Cardiac septum (tissue), 1 donor: Measurements from ENCODE around the gene ROCK1. TPM values are rescaled to one million over a fixed set of nuclear protein-coding genes. Genes with fewer than 3 reads are reported as not detected.
"Not testable (repeated sequence)": the region's sequence is repeated elsewhere in the genome, so short reads cannot be mapped to it uniquely, and the experiment has no call there.

ENCODE experiments used
- DNase-seq: peaks from one replicate; pipeline ENCODE4 v3.0.0-alpha.2; 2020; ENCODE audit warnings: low spot score
- intact Hi-C: fragments of 100-400 bp; cut with DNase I; formaldehyde crosslinking; loops from one replicate; pipeline ENCODE4 v1.14.0; 2022
- total RNA-seq: library from RNA; stranded (reverse); fragmentation: NEBNext Ultra II Directional; extraction: Animal tissue kit (Norgen Biotek cat#: 25700); gene quantifications from one replicate; pipeline ENCODE4 v1.2.1, GENCODE V29; 2021
- donor health status: DM: no; HTN: no; CAD: no.

ROCK1 gene
- total RNA-seq, 1 donor from 2014 or later, result 49.1 TPM

DNA sequence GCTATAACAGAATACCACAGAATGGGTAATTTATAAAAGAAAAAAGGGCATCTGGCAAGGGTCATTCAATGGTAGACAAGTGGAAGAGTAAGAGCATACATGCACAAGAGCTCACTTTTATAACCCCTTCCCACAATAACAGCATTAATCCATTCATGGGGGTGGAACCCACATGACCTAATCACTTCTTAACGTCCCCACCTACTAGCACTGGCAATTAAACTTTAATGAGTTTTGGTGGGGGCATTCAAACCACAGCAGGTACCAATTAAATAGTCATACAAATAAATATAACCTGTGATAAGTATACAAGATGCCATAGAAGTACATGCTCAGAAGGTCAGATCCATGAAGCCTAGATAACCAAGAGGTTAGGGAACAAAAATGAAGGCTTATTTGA, 48.6 kb downstream of the ROCK1 start:
- intact Hi-C loops, result no loop called here
- DNase-seq, result no peak

DNA sequence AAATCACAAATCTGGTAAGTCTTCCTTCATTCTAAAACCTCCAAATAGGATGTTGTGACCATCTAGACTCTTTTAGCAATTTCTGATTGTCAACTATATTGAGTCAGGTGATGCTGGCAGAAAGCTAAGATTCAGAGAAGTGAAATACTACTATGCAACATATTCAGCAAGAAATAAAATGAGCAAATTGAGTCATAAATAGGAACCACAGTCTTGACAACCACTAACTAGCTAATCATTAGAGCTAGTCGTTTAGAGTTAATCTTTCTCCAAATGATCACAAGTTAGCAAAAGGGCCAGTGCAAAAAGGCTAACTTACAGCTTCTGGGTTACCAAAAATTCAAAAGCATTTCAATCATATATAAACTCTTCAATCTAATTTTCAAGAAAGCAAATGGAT, 54.5 kb downstream of the ROCK1 start:
- intact Hi-C loops, result loop anchor here (10.0 kb wide), 1 partner anchor 118 kb away; no protein-coding TSS in a partner anchor

DNA sequence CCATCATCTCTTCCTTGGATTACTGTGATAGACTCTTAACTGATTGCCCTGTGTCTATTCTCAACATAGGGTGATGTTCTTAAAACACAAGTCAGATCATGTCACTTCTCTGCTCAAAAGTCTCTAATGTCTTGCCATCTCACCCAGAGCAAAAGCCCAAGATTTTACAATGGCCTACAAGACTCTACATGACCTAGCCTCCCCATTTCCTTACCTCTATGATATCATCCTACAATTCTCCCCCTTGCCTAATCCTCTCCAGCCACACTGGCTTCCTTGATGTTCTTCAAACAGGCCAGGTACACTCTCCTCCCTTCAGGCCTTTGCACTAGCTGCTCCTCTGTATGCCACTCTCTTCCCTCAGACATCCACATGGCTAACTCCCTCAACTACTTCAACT, 55.1 kb downstream of the ROCK1 start:
- DNase-seq, result no peak
- intact Hi-C loops, result loop anchor here (10.0 kb wide), 1 partner anchor 118 kb away; no protein-coding TSS in a partner anchor

More for the DNA sequence above, 54.5 kb downstream of the ROCK1 start:
- no peak for DNase-seq

GRCh38 chr18:21054252-21054821, 57.3 kb downstream of the ROCK1 start:
- no peak for DNase-seq
- intact Hi-C loops, result loop anchor here (5.0 to 10.0 kb wide), 2 partner anchors 53 to 120 kb away; no protein-coding TSS in a partner anchor

GRCh38 chr18:21053127-21053526, 58.5 kb downstream of the ROCK1 start:
- intact Hi-C loops, result loop anchor here (5.0 to 10.0 kb wide), 2 partner anchors 54 to 122 kb away; no protein-coding TSS in a partner anchor
- no peak for DNase-seq

DNA sequence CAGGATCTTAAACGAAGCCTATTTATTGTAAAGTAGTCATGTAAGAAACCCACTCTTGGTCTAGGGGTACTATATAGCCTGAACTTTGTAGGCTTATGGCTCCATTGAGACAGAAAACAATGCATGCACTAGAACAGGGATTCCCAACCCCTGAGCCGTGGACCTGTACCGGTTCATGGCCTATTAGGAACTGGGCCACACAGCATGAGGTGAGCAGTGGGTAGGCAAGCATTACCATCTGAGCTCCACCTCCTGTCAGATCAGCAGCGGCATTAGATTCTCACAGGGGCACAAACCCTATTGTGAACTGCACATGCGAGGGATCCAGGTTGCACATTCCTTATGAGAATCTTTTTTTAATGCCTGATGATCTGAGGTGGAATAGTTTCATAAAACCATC, 59.2 kb downstream of the ROCK1 start:
- intact Hi-C loops, result loop anchor here (5.0 to 10.0 kb wide), 2 partner anchors 55 to 122 kb away; no protein-coding TSS in a partner anchor
- DNase-seq, result no peak

GRCh38 chr18:21051620-21052019, 60.0 kb downstream of the ROCK1 start:
- intact Hi-C loops, result loop anchor here (5.0 to 10.0 kb wide), 2 partner anchors 56 to 123 kb away; no protein-coding TSS in a partner anchor

DNA sequence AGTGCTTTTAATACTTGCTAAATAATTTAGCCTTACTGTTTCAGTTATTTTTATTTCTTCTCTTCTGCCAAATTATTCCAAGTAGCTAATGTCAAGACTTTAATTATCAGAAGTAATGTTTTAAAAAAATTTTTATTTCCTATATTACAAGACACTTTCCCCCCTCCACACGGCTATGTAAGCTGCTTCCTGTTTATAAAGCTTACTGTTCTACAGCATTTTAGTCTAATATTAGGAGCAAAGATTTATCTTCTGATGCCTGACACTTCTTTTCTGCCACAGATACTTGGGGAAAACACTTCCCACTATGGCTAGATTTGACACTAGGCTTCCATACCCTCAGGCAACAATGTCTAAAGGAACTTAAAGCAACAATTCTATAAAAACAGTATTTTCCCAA, 62.3 kb downstream of the ROCK1 start:
- intact Hi-C loops, result no loop called here
- no peak for DNase-seq

More at GRCh38 chr18:21051620-21052019, 60.0 kb downstream of the ROCK1 start:
- no peak for DNase-seq

- intact Hi-C loops, result no loop called here
- DNase-seq, result no peak
Measured at GRCh38 chr18:21047126-21047525, 64.5 kb downstream of the ROCK1 start.

GRCh38 chr18:21040466-21040865, 71.1 kb downstream of the ROCK1 start:
- DNase-seq, result no peak
- intact Hi-C loops, result no loop called here

DNA sequence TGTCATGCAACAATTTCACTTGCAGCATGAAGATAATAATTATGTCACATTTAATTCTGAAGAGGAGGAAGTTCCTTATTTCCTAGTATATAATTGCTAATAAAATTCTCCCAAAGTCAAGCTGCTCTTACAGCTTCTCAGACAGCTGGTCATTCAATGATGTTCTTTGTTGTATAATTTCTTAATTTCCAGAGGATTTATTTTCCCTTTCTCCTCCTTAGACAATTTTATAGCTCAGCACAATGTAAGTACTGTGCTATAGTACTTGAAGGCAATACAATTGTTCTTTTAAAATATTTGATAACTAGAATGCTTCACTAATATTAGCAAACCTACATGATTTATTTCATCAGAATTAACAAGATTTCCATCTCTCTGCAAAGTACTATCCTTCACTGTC, 73.4 kb downstream of the ROCK1 start:
- intact Hi-C loops, result no loop called here
- no peak for DNase-seq

DNA sequence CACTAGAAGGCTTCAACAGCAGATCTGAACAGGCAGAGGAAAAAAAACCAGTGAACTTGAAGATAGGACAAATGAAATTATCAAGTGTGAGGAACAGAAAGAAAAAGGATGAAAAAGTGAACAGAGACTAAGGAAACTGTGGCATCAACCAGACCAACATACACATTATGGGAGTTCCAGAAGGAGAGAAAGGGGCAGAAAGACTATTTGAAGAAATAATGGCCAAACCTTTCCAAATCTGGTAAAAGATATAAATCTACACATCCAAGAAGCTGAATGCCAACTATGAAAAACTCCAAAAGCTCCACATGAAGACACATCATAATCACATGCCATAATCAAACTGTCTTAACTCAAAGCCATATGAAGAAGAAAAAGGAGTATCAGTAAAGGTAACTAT, 79.8 kb downstream of the ROCK1 start:
- intact Hi-C loops, result no loop called here
- DNase-seq, result no peak

- intact Hi-C loops, DNase-seq: not testable (repeated sequence)
Measured at GRCh38 chr18:21018257-21018656, 93.4 kb downstream of the ROCK1 start.

- DNase-seq, result no peak
- intact Hi-C loops, result no loop called here
Measured at GRCh38 chr18:21012308-21012707, 99.3 kb downstream of the ROCK1 start.

DNA sequence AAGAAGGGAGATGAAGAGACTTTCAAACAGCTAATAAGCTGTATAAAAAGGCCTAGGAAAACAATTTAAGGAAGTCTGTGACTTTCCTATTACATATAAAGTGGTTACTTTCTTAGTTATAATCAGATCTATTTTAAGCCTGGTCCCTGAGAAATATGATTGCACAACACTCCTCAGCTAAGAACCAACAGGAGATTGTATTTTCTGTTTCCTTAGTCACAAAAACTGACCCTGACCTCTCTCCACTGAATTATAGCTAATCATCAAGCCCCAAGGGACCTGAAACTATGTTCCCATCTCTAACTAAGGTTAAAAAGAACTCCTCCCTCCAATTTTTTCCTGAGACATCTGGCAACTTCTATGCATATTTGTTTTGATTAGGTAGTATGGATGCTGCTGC, 106.9 kb downstream of the ROCK1 start:
- intact Hi-C loops, result no loop called here
- DNase-seq, result no peak

DNA sequence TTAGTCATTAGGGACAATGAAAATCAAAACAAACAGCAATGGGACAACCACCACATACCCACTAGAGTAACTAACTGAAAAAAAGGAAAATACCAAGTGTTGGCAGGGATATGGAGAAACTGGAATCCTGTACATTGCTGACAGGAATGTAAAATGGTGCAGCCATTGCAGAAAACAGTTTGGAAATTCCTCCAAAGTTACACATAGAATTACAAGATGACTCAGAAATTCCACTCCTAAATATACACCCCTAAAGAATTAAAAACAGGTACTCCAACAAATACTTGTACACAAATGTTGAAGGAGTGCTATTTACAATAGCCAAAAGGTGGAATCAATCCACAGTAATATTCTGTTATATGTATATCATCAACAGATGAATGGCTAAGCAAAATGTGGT, 110.9 kb downstream of the ROCK1 start:
- intact Hi-C loops, result no loop called here

GRCh38 chr18:20997371-20997770, 114.2 kb downstream of the ROCK1 start:
- intact Hi-C loops, result no loop called here
- no peak for DNase-seq

More for the DNA sequence above, 110.9 kb downstream of the ROCK1 start:
- no peak for DNase-seq

- no peak for DNase-seq
- intact Hi-C loops, result no loop called here
Measured at GRCh38 chr18:20996418-20996817, 115.2 kb downstream of the ROCK1 start.

DNA sequence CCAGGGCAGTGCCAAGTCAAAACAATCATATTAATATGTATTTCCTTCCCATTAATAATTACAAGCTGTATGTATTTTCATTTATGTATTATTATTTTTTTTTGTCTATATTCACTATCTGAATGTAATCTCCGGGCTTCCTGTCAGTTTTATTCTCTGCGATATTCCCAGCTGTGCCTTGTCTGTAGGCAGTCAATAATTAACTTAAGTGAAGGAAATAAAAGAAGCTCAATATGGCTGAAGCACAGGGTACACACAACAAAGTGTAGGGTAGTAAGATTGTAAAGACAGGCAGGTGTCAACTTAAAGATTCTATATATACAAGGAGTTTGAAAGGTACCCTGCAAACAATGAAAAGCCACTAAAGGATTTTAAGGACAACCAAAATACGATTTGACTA, 122.9 kb downstream of the ROCK1 start:
- intact Hi-C loops, result no loop called here
- no peak for DNase-seq

GRCh38 chr18:20975077-20975476, 136.5 kb downstream of the ROCK1 start:
- DNase-seq, result no peak
- intact Hi-C loops, result loop anchor here (5.0 to 10.0 kb wide), 2 partner anchors 157 to 200 kb away; no protein-coding TSS in a partner anchor

DNA sequence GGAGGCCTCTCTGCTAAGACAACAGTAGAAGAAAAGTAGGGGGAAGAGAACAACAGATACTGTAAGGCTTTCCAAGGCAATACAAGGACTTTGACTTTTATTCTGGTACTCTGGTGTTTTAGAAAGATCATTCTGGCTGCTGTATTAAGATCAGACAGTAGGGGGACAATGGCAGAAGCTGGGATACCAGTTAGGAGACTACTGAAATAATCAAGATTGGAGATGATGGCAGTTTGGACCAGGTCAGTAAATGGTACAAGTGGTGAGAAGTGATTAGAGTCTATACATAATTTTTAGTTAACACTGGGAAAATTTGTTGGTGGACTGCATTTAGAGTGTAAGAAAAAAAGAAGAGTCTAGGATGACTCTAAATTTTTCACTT, 139.7 kb downstream of the ROCK1 start:
- intact Hi-C loops, result loop anchor here (10.0 kb wide), 1 partner anchor 203 kb away; no protein-coding TSS in a partner anchor
- DNase-seq, result no peak
